Lung (tissue), 12 donors: ENCODE results near the gene TUG1. TPM values are rescaled to one million over a fixed set of nuclear protein-coding genes. Genes with fewer than 3 reads are reported as not detected.

ENCODE experiments used
- ATAC-seq: fragments of 200-7000 bp; cut with Tn5 transposase; one replicate; pipeline ENCODE4 v1.9.1; 2020; ENCODE audit warnings: moderate number of reproducible peaks; ENCODE audit not compliant: insufficient read depth, low FRiP score
- DNase-seq, 3 donors: peaks; one replicate each; pipeline ENCODE4 v3.0.0-alpha.2; 2013 to 2017
- H3K27ac ChIP-seq, 2 donors: one replicate each; pipeline ENCODE4 v1.5.1; 2013; ENCODE audit warnings: mild to moderate bottlenecking in 2 of 2, moderate library complexity in 2 of 2, control low read depth in 1 of 2, inconsistent platforms in 1 of 2, low read depth in 1 of 2, low read length in 1 of 2
- H3K27me3 ChIP-seq, 3 donors: one replicate each; pipeline ENCODE4 v1.5.1; 2013; ENCODE audit warnings: low read length in 2 of 3; ENCODE audit not compliant: control insufficient read depth in 3 of 3, insufficient read depth in 3 of 3
- H3K36me3 ChIP-seq, 4 donors: one replicate each; pipeline ENCODE4 v1.5.1; 2013; ENCODE audit warnings: low read length in 4 of 4, mild to moderate bottlenecking in 1 of 4, moderate library complexity in 1 of 4; ENCODE audit not compliant: control insufficient read depth in 4 of 4, insufficient read depth in 4 of 4
- H3K4me1 ChIP-seq, 5 donors: one replicate each; pipeline ENCODE4 v1.5.1; 2013; ENCODE audit warnings: low read length in 5 of 5, mild to moderate bottlenecking in 2 of 5, moderate library complexity in 1 of 5; ENCODE audit not compliant: control insufficient read depth in 5 of 5, insufficient read depth in 5 of 5
- H3K4me3 ChIP-seq: one replicate; pipeline ENCODE4 v1.5.1; 2013; ENCODE audit warnings: mild to moderate bottlenecking, control low read depth, moderate library complexity
- H3K9ac ChIP-seq, 2 donors: one replicate each; pipeline ENCODE4 v1.5.1; 2013; ENCODE audit warnings: low read length in 2 of 2, control low read depth in 1 of 2; ENCODE audit not compliant: insufficient read depth in 1 of 2
- H3K9me3 ChIP-seq, 4 donors: one replicate each; pipeline ENCODE4 v1.5.1; 2013; ENCODE audit warnings: low read length in 3 of 4, mild to moderate bottlenecking in 1 of 4, moderate library complexity in 1 of 4; ENCODE audit not compliant: control insufficient read depth in 4 of 4, insufficient read depth in 3 of 4
- CTCF ChIP-seq: IDR thresholded peaks from 2 replicates; pipeline ENCODE4 v1.5.1; 2012; ENCODE audit warnings: mild to moderate bottlenecking; ENCODE audit errors: control extremely low read depth, extremely low read depth
- WGBS, 2 donors: extraction: QIAGEN DNeasy Blood & Tissue Kit; methylation state at CpG; one replicate each; pipeline ENCODE4 v1.1.7; 2013; 5-methylcytosine and 5-hydroxymethylcytosine counted together
- polyA plus RNA-seq, 2 donors: library from polyadenylated mRNA; stranded (reverse); fragments of 200-250 nt; gene quantifications; one replicate each; pipeline ENCODE4 v1.2.1, GENCODE V29; 2013
- total RNA-seq, 2 donors: library from RNA; depleted of rRNA in 1 of 2; stranded (reverse); fragments of >200 nt in 1 of 2; gene quantifications; one replicate each; pipeline ENCODE4 v1.2.1, GENCODE V29; 2014 to 2021
- donor health status: control.
- donor health status: control.
- donor health status: Bipolar disorder and iron deficiency.
- donor health status: healthy.
- donor health status: DM: yes; HTN: yes; CAD: no.

TUG1 gene
- total and polyA plus RNA-seq, 4 donors, result 24.3 to 147 (median 40.2) TPM

GRCh38 chr22:30982512-30982911 is 13.4 kb downstream of the TUG1 start:
- no peak overlapping the region for H3K27ac ChIP-seq
- H3K36me3 ChIP-seq, result no peaks in the 10 kb centered on the region
- H3K4me1 ChIP-seq, result peaks cover 0 to 2% (median 0%) of the 10 kb centered on the region in 5 donors
- no peak for ATAC-seq
- 89 to 93% methylated on average over 2 of the region's 2 CpGs for WGBS, 2 donors
- H3K4me3 ChIP-seq, result no peak overlapping the region
- no peak overlapping the region for H3K9ac ChIP-seq
- peaks cover 0 to 26% (median 1%) of the 10 kb centered on the region in 4 donors for H3K9me3 ChIP-seq
- DNase-seq, result no peak
- H3K27me3 ChIP-seq, result no peaks in the 10 kb centered on the region
- no peak for TF ChIP-seq CTCF

- ATAC-seq (no peak), DNase-seq (no peak)
- H3K36me3 ChIP-seq, result no peaks in the 10 kb centered on the region
- H3K27me3 ChIP-seq, result no peaks in the 10 kb centered on the region
- H3K4me1 ChIP-seq, result peaks cover 0 to 2% (median 0%) of the 10 kb centered on the region in 5 donors
- no peak overlapping the region for H3K9ac ChIP-seq
- no peak overlapping the region for H3K4me3 ChIP-seq
- no peak for TF ChIP-seq CTCF
- H3K27ac ChIP-seq, result no peak overlapping the region
- H3K9me3 ChIP-seq, result peaks cover 0 to 21% (median under 1%) of the 10 kb centered on the region in 4 donors
- WGBS, 2 donors, result 92 to 94% methylated on average over 2 of the region's 2 CpGs
These were observed 15.3 kb downstream of the TUG1 start for GRCh38 chr22:30984317-30984716.

GRCh38 chr22:30985561-30986208 is 16.6 kb downstream of the TUG1 start:
- Histone ChIP-seq H3K27ac (no peak overlapping the region), H3K27me3 (no peaks in the 10 kb centered on the region), H3K9ac (no peak overlapping the region), H3K9me3 (peaks cover 0 to 22% (median under 1%) of the 10 kb centered on the region in 4 donors), H3K4me3 (no peak overlapping the region), H3K4me1 (peaks cover 0 to 5% (median 0%) of the 10 kb centered on the region in 5 donors), H3K36me3 (no peaks in the 10 kb centered on the region)
- no peak for DNase-seq
- no peak for ATAC-seq
- WGBS, 2 donors, result 83 to 88% methylated on average over 4 of the region's 4 CpGs
- TF ChIP-seq CTCF, result no peak

- ATAC-seq, result no peak
- no peak for TF ChIP-seq CTCF
- H3K36me3 ChIP-seq, result no peaks in the 10 kb centered on the region
- no peak overlapping the region for H3K27ac ChIP-seq
- H3K9me3 ChIP-seq, result peaks cover 2 to 19% (median 2%) of the 10 kb centered on the region in 4 donors
- no peak for DNase-seq
- H3K9ac ChIP-seq, result no peak overlapping the region
- no peak overlapping the region for H3K4me3 ChIP-seq
- peaks cover 0 to 5% (median 0%) of the 10 kb centered on the region in 5 donors for H3K4me1 ChIP-seq
- no peaks in the 10 kb centered on the region for H3K27me3 ChIP-seq
These were observed 20.4 kb downstream of the TUG1 start for GRCh38 chr22:30989474-30989873.
